ENCODE data around the gene BLACAT1.
"Not testable (repeated sequence)": the region's sequence is repeated elsewhere in the genome, so short reads cannot be mapped to it uniquely, and the experiment has no call there.

BLACAT1 gene

DNA sequence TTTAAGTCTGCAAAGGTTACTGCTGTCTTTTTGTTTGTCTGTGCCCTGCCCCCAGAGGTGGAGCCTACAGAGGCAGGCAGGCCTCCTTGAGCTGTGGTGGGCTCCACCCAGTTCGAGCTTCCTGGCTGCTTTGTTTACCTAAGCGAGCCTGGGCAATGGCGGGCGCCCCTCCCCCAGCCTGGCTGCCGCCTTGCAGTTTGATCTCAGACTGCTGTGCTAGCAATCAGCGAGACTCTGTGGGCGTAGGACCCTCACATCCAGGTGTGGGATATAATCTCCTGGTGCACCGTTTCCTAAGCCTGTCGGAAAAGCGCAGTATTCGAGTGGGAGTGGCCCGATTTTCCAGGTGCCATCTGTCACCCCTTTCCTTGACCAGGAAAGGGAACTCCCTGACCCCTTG, 49.6 kb downstream of the BLACAT1 start:
- DNase-seq, result not testable (repeated sequence)

All from DMS79 (cell line).